HCT116 (cell line): ENCODE results near the gene EIF4E3. TPM values are rescaled to one million over a fixed set of nuclear protein-coding genes. Genes with fewer than 3 reads are reported as not detected.

Experiments used
- ATAC-seq: fragments of 200-7000 bp; cut with Tn5 transposase; 2 replicates; pipeline ENCODE4 v1.9.1; 2020; ENCODE audit warnings: mild to moderate bottlenecking, moderate library complexity
- BruUV-seq: library from RNA; stranded (reverse); fragments of 400-500 nt; replicated peaks from 2 replicates; lab custom pipeline; 2021; lab: Mats Ljungman, UMichigan
- CTCF ChIA-PET: fragments of 300-600 bp; sonication (Branson Sonifier 250); formaldehyde crosslinking; loops from one replicate; lab custom pipeline; 2021; ENCODE audit warnings: antibody characterized with exemption; lab: Charles Lee
- POLR2A ChIA-PET: fragments of 300-600, 350-600 bp; sonication (Branson Sonifier 250); formaldehyde crosslinking; loops from one replicate; lab custom pipeline; 2021; ENCODE audit warnings: antibody characterized with exemption; lab: Charles Lee
- RAD21 ChIA-PET, 2 experiments: fragments of 300-600 bp; sonication (Branson Sonifier 250); formaldehyde crosslinking; loops; one replicate each; lab custom pipeline; 2023; ENCODE audit warnings: low total read pairs in 2 of 2; ENCODE audit not compliant: uncharacterized antibody in 2 of 2, unreplicated experiment in 2 of 2, low non-redundant PET in 1 of 2; lab: Charles Lee
- DNase-seq: peaks from one replicate; pipeline ENCODE4 v3.0.0-alpha.2; 2010; ENCODE audit warnings: low read depth, low spot score
- H2AFZ ChIP-seq: fragments of 200-600 bp; shearing (Covaris generic), sonication (generic); 2 replicates; pipeline ENCODE4 v1.6.1; 2017; ENCODE audit warnings: low read depth, mixed run types, mixed read lengths, antibody characterized with exemption, low read length; ENCODE audit not compliant: poor library complexity, severe bottlenecking
- H3K27ac ChIP-seq: 2 replicates; pipeline ENCODE4 v1.5.1; 2012; ENCODE audit warnings: low read depth, low read length
- H3K27me3 ChIP-seq: fragments of 200-600 bp; sonication (generic); 2 replicates; pipeline ENCODE4 v1.6.1; 2016; ENCODE audit warnings: mixed run types, low read length, mixed read lengths; ENCODE audit not compliant: insufficient read depth
- H3K36me3 ChIP-seq, 2 experiments: fragments of 200-500 bp in 1 of 2; fragments of 200-600 bp in 1 of 2; sonication (Bioruptor generic) in 1 of 2; sonication (generic) in 1 of 2; 2 replicates each; pipeline versions ENCODE4 v1.5.1 to v1.6.1; 2014 to 2016; ENCODE audit warnings: low read length in 2 of 2, inconsistent platforms in 1 of 2, mixed read lengths in 1 of 2, mixed run types in 1 of 2; ENCODE audit not compliant: insufficient read depth in 2 of 2, control insufficient read depth in 1 of 2
- H3K4me1 ChIP-seq, 2 experiments: fragments of 200-600 bp in 1 of 2; sonication (generic) in 1 of 2; 2 replicates each; pipeline versions ENCODE4 v1.5.1 to v1.6.1; 2012 to 2017; ENCODE audit warnings: low read length in 2 of 2, inconsistent platforms in 1 of 2, mild to moderate bottlenecking in 1 of 2, mixed read lengths in 1 of 2, mixed run types in 1 of 2, moderate library complexity in 1 of 2; ENCODE audit not compliant: insufficient read depth in 2 of 2, control insufficient read depth in 1 of 2
- H3K4me2 ChIP-seq: fragments of 200-600 bp; sonication (generic); 2 replicates; pipeline ENCODE4 v1.6.1; 2017; ENCODE audit warnings: mixed run types, low read length, mixed read lengths
- H3K4me3 ChIP-seq, 2 experiments: fragments of 200-600 bp in 1 of 2; sonication (generic) in 1 of 2; replicated peaks in 1 of 2; 2 replicates each; pipeline ENCODE4 v1.5.1; 2011 to 2016; ENCODE audit warnings: low read length in 2 of 2, control low read depth in 1 of 2, low read depth in 1 of 2, mild to moderate bottlenecking in 1 of 2, mixed read lengths in 1 of 2, mixed run types in 1 of 2
- H3K79me2 ChIP-seq: fragments of 200-600 bp; sonication (generic); 2 replicates; pipeline ENCODE4 v1.6.1; 2017; ENCODE audit warnings: mild to moderate bottlenecking, mixed run types, low read length, moderate library complexity, mixed read lengths; ENCODE audit not compliant: insufficient read depth
- H3K9ac ChIP-seq: fragments of 200-600 bp; sonication (generic); 2 replicates; pipeline ENCODE4 v1.6.1; 2016; ENCODE audit warnings: low read length, mixed read lengths
- H3K9me2 ChIP-seq: fragments of 200-600 bp; sonication (generic), shearing (Covaris generic); 2 replicates; pipeline ENCODE4 v1.6.1; 2017; ENCODE audit warnings: mixed run types, mild to moderate bottlenecking, moderate library complexity; ENCODE audit not compliant: insufficient read depth
- H3K9me3 ChIP-seq, 2 experiments: fragments of 200-500 bp in 1 of 2; fragments of 200-600 bp in 1 of 2; sonication (Bioruptor generic) in 1 of 2; sonication (generic) in 1 of 2; 2 replicates each; pipeline ENCODE4 v1.6.1; 2014 to 2017; ENCODE audit warnings: low read length in 2 of 2, mixed read lengths in 2 of 2, inconsistent platforms in 1 of 2, low read depth in 1 of 2, mild to moderate bottlenecking in 1 of 2, mixed run types in 1 of 2, moderate library complexity in 1 of 2; ENCODE audit not compliant: control insufficient read depth in 1 of 2, insufficient read depth in 1 of 2
- H4K20me1 ChIP-seq: fragments of 200-600 bp; sonication (generic), shearing (Covaris generic); 2 replicates; pipeline ENCODE4 v1.6.1; 2017; ENCODE audit warnings: mixed run types, mild to moderate bottlenecking, moderate library complexity; ENCODE audit not compliant: insufficient read depth
- ATF3 ChIP-seq: IDR thresholded peaks from 2 replicates; pipeline ENCODE4 v1.6.1; 2012
- CBX3 ChIP-seq: IDR thresholded peaks from 2 replicates; pipeline ENCODE4 v1.6.1; 2012; ENCODE audit warnings: low read depth
- EGR1 ChIP-seq: IDR thresholded peaks from 2 replicates; pipeline ENCODE4 v1.6.1; 2012; ENCODE audit warnings: low read depth
- ELF1 ChIP-seq: IDR thresholded peaks from 2 replicates; pipeline ENCODE4 v1.6.1; 2012; ENCODE audit warnings: low read depth, borderline replicate concordance
- EZH2 ChIP-seq: fragments of 200-600 bp; sonication (generic); IDR thresholded peaks from 2 replicates; pipeline ENCODE4 v1.6.1; 2017; ENCODE audit warnings: antibody characterized with exemption, mixed run types
- JUND ChIP-seq: IDR thresholded peaks from 2 replicates; pipeline ENCODE4 v1.6.1; 2012
- POLR2A ChIP-seq: IDR thresholded peaks from 2 replicates; pipeline ENCODE4 v1.7.0; 2011; ENCODE audit warnings: borderline replicate concordance; ENCODE audit not compliant: insufficient read depth, insufficient read length; ENCODE audit errors: extremely low read depth
- POLR2AphosphoS5 ChIP-seq: IDR thresholded peaks from 2 replicates; pipeline ENCODE4 v1.6.1; 2011; ENCODE audit warnings: mild to moderate bottlenecking, low read depth, low read length, moderate library complexity
- REST ChIP-seq: IDR thresholded peaks from 2 replicates; pipeline ENCODE4 v1.6.1; 2012; ENCODE audit warnings: low read depth
- SP1 ChIP-seq: IDR thresholded peaks from 2 replicates; pipeline ENCODE4 v1.6.1; 2012; ENCODE audit warnings: low read depth
- SRF ChIP-seq: IDR thresholded peaks from 2 replicates; pipeline ENCODE4 v1.6.1; 2012; ENCODE audit warnings: low read depth
- ZNF274 ChIP-seq: fragments of 200-500 bp; sonication (Bioruptor generic); IDR thresholded peaks from 2 replicates; pipeline ENCODE4 v1.6.1; 2014; ENCODE audit warnings: mild to moderate bottlenecking, low read depth, low read length, inconsistent platforms
- intact Hi-C: fragments of 100-400 bp; cut with micrococcal nuclease; formaldehyde crosslinking; loops from 2 replicates; pipeline ENCODE4 v1.10.0; 2022
- total RNA-seq: library from RNA; stranded (reverse); gene quantifications from one replicate; pipeline ENCODE4 v1.2.1, GENCODE V29; 2021; ENCODE audit not compliant: unreplicated experiment
- TF ChIP-seq, protein P1 (sequence below): IDR thresholded peaks from 2 replicates; pipeline ENCODE4 v1.6.1; 2011; ENCODE audit warnings: mild to moderate bottlenecking, low read length, moderate library complexity; ENCODE audit not compliant: insufficient replicate concordance; ENCODE audit errors: extremely low read depth
- TF ChIP-seq, protein P2 (sequence below): IDR thresholded peaks from 2 replicates; pipeline ENCODE4 v1.6.1; 2012

EIF4E3 gene
- total RNA-seq, 1 experiment from 2014 or later = 6.0 TPM

DNA sequence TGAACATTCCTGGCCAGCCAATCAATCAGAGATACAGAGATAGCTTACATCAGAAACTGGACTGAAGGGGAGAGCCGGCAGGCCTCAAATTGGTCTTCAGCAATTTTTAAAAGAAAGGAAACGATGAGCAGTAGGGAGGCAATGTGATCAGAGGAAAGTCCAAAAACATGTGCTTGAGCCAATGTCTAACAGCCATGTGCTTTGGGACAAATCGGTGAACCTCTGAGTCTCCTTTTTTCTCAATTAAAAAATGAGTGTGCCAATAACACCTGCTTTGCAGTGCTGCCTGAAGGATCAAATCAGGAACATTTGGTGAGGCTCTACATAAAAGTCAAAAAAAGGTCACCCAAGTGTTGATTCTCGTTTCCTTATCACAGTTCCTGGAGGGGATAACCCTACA is 7.4 kb upstream of the EIF4E3 start (continued):
- TF ChIP-seq POLR2A = no peak

DNA sequence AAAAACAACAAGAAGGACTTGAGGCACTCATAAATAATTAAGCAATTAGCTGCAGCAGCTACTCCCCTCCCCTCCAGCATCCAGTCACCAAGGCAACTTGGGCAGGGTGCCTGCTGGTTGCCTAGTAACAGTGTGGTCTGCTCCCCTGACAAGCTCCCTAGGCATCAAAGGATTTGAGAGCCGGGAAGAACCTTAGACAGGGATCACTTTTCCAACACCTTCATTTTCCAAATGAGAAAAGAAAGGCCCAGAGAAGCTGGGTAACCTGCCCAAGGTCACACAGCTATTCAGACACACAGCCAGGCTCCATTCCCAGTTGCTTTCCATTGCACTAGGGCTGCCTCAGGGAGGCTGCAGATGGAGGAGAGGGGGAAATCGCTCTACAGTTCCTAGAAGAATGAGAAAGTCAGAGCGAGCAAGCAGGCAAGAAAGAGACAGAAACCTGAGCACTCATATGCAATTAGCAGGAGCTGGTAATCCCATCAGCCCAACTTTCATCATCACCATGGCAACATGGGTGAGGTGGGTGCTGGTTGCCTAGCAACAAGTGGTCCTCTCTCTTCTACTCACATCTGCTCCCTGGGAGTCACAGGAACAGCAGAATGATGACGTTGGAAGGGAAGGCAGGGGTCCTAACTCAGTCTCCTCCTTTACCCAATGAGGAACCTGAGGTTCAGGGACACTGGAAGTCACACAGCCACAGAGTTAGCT is 3.6 kb upstream of the EIF4E3 start:
- ChIA-PET POLR2A (no interaction called here), RAD21 (no interaction called here), CTCF (interaction anchor here (1.2 to 2.1 kb wide), 4 partner anchors 130 to 1090 kb away, joined by 3 to 18 read pairs (median 4); no protein-coding TSS in a partner anchor)
- no peak for DNase-seq
- intact Hi-C loops = no loop called here
- H3K4me3 ChIP-seq = no peak overlapping the region
- H3K4me2 ChIP-seq = no peak overlapping the region
- no peak overlapping the region for H2AFZ ChIP-seq
- no peak for ATAC-seq
- no peaks in the 10 kb centered on the region for H4K20me1 ChIP-seq
- TF ChIP-seq SP1 (no peak), ELF1 (no peak), REST (no peak), JUND (no peak), EGR1 (no peak), POLR2AphosphoS5 (no peak), ZNF274 (no peak), CBX3 (no peak), ATF3 (no peak), POLR2A (no peak), EZH2 (no peak), SRF (no peak)
- TF ChIP-seq, protein P1, sequence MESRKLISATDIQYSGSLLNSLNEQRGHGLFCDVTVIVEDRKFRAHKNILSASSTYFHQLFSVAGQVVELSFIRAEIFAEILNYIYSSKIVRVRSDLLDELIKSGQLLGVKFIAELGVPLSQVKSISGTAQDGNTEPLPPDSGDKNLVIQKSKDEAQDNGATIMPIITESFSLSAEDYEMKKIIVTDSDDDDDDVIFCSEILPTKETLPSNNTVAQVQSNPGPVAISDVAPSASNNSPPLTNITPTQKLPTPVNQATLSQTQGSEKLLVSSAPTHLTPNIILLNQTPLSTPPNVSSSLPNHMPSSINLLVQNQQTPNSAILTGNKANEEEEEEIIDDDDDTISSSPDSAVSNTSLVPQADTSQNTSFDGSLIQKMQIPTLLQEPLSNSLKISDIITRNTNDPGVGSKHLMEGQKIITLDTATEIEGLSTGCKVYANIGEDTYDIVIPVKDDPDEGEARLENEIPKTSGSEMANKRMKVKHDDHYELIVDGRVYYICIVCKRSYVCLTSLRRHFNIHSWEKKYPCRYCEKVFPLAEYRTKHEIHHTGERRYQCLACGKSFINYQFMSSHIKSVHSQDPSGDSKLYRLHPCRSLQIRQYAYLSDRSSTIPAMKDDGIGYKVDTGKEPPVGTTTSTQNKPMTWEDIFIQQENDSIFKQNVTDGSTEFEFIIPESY = no peak
- TF ChIP-seq, protein P2, sequence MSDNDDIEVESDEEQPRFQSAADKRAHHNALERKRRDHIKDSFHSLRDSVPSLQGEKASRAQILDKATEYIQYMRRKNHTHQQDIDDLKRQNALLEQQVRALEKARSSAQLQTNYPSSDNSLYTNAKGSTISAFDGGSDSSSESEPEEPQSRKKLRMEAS = no peak
- no peaks in the 10 kb centered on the region for H3K9me3 ChIP-seq
- no peaks in the 10 kb centered on the region for H3K36me3 ChIP-seq
- peaks cover 7 to 21% of the 10 kb centered on the region in 2 experiments; a peak in 3 of 4 replicates for H3K4me1 ChIP-seq
- H3K79me2 ChIP-seq = no peaks in the 10 kb centered on the region
- H3K27ac ChIP-seq = no peak overlapping the region
- no peak overlapping the region for H3K9ac ChIP-seq
- peaks cover 8% of the 10 kb centered on the region for H3K27me3 ChIP-seq
- H3K9me2 ChIP-seq = no peaks in the 10 kb centered on the region
- BruUV-seq = no TSS peak
